HL-60 (cell line): ENCODE data around the gene FBXO28.
A peak's percentile ranks its signal among the peaks of the same experiment; 100 is the strongest.

Experiments
- DNase-seq, 2 experiments: peaks; one replicate each; pipeline ENCODE4 v3.0.0-alpha.2; 2010 to 2020; ENCODE audit warnings: low read depth in 1 of 2, low spot score in 1 of 2
- H3K27ac ChIP-seq: fragments of 250-450 bp; sonication (Bioruptor Pico); replicated peaks from 2 replicates; pipeline ENCODE4 v1.5.1; 2020; ENCODE audit warnings: mild to moderate bottlenecking, moderate library complexity
- H3K27me3 ChIP-seq: fragments of 250-450 bp; sonication (Bioruptor Pico); 2 replicates; pipeline ENCODE4 v1.5.1; 2021; ENCODE audit warnings: mild to moderate bottlenecking, moderate library complexity; ENCODE audit not compliant: insufficient read depth, poor library complexity, severe bottlenecking
- H3K4me3 ChIP-seq: replicated peaks from 2 replicates; pipeline ENCODE4 v1.5.1; 2011; ENCODE audit warnings: mild to moderate bottlenecking, control low read depth, low read length; ENCODE audit not compliant: insufficient read depth
- GABPA ChIP-seq: IDR thresholded peaks from 2 replicates; pipeline ENCODE4 v1.6.1; 2012; ENCODE audit warnings: low read depth
- POLR2AphosphoS5 ChIP-seq: IDR thresholded peaks from 2 replicates; pipeline ENCODE4 v1.6.1; 2012; ENCODE audit warnings: low read depth
- REST ChIP-seq: IDR thresholded peaks from 2 replicates; pipeline ENCODE4 v1.6.1; 2012; ENCODE audit warnings: low read depth; ENCODE audit not compliant: insufficient replicate concordance
- SPI1 ChIP-seq: IDR thresholded peaks from 2 replicates; pipeline ENCODE4 v1.6.1; 2012; ENCODE audit warnings: low read depth, mild to moderate bottlenecking, borderline replicate concordance
- TF ChIP-seq, protein P1 (sequence below): IDR thresholded peaks from one replicate; pipeline ENCODE4 v1.5.1; 2011; ENCODE audit warnings: low read length, control low read depth, inconsistent platforms; ENCODE audit not compliant: insufficient read depth

Gene FBXO28

GRCh38 chr1:224114787-224115175 is 870 bp downstream of the FBXO28 start:
- DNase-seq, result no peak
- TF ChIP-seq GABPA (no peak), POLR2AphosphoS5 (no peak), SPI1 (no peak), REST (no peak)
- TF ChIP-seq, protein P1, sequence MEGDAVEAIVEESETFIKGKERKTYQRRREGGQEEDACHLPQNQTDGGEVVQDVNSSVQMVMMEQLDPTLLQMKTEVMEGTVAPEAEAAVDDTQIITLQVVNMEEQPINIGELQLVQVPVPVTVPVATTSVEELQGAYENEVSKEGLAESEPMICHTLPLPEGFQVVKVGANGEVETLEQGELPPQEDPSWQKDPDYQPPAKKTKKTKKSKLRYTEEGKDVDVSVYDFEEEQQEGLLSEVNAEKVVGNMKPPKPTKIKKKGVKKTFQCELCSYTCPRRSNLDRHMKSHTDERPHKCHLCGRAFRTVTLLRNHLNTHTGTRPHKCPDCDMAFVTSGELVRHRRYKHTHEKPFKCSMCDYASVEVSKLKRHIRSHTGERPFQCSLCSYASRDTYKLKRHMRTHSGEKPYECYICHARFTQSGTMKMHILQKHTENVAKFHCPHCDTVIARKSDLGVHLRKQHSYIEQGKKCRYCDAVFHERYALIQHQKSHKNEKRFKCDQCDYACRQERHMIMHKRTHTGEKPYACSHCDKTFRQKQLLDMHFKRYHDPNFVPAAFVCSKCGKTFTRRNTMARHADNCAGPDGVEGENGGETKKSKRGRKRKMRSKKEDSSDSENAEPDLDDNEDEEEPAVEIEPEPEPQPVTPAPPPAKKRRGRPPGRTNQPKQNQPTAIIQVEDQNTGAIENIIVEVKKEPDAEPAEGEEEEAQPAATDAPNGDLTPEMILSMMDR, result no peak
- Histone ChIP-seq H3K27me3 (no peaks in the 10 kb centered on the region), H3K27ac (peak overlapping the region; percentile 88), H3K4me3 (peak overlapping the region; percentile 92)

GRCh38 chr1:224116131-224116530 is 2.2 kb downstream of the FBXO28 start:
- no peak overlapping the region for H3K27ac ChIP-seq
- no peaks in the 10 kb centered on the region for H3K27me3 ChIP-seq
- peak; percentile 10 to 46 for DNase-seq
- H3K4me3 ChIP-seq, result no peak overlapping the region; the same call in 1 of the 2 replicates
- TF ChIP-seq, protein P1, result no peak
- no peak for TF ChIP-seq GABPA
- no peak for TF ChIP-seq POLR2AphosphoS5
- no peak for TF ChIP-seq REST
- TF ChIP-seq SPI1, result no peak

GRCh38 chr1:224118688-224119087 is 4.8 kb downstream of the FBXO28 start:
- TF ChIP-seq POLR2AphosphoS5, result no peak
- H3K4me3 ChIP-seq, result no peak overlapping the region
- H3K27me3 ChIP-seq, result no peaks in the 10 kb centered on the region
- H3K27ac ChIP-seq, result no peak overlapping the region
- DNase-seq, result no peak

- TF ChIP-seq POLR2AphosphoS5 (no peak), REST (no peak), GABPA (no peak), SPI1 (no peak)
- H3K27ac ChIP-seq, result no peak overlapping the region
- DNase-seq, result no peak
- no peak overlapping the region for H3K4me3 ChIP-seq
- no peaks in the 10 kb centered on the region for H3K27me3 ChIP-seq
These were observed 9.2 kb downstream of the FBXO28 start for GRCh38 chr1:224123136-224123535.
